GM18517 (cell line): Measurements from ENCODE around the gene KDM6B.
"Not testable (repeated sequence)": the region's sequence is repeated elsewhere in the genome, so short reads cannot be mapped to it uniquely, and the experiment has no call there.

Experiments used
- ATAC-seq: cut with Tn5 transposase; IDR thresholded peaks from one replicate; pipeline ENCODE4 v1.9.1; 2021; ENCODE audit warnings: mild to moderate bottlenecking, moderate library complexity; ENCODE audit not compliant: unreplicated experiment

KDM6B gene, protein sequence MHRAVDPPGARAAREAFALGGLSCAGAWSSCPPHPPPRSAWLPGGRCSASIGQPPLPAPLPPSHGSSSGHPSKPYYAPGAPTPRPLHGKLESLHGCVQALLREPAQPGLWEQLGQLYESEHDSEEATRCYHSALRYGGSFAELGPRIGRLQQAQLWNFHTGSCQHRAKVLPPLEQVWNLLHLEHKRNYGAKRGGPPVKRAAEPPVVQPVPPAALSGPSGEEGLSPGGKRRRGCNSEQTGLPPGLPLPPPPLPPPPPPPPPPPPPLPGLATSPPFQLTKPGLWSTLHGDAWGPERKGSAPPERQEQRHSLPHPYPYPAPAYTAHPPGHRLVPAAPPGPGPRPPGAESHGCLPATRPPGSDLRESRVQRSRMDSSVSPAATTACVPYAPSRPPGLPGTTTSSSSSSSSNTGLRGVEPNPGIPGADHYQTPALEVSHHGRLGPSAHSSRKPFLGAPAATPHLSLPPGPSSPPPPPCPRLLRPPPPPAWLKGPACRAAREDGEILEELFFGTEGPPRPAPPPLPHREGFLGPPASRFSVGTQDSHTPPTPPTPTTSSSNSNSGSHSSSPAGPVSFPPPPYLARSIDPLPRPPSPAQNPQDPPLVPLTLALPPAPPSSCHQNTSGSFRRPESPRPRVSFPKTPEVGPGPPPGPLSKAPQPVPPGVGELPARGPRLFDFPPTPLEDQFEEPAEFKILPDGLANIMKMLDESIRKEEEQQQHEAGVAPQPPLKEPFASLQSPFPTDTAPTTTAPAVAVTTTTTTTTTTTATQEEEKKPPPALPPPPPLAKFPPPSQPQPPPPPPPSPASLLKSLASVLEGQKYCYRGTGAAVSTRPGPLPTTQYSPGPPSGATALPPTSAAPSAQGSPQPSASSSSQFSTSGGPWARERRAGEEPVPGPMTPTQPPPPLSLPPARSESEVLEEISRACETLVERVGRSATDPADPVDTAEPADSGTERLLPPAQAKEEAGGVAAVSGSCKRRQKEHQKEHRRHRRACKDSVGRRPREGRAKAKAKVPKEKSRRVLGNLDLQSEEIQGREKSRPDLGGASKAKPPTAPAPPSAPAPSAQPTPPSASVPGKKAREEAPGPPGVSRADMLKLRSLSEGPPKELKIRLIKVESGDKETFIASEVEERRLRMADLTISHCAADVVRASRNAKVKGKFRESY (N-terminal part only)

DNA sequence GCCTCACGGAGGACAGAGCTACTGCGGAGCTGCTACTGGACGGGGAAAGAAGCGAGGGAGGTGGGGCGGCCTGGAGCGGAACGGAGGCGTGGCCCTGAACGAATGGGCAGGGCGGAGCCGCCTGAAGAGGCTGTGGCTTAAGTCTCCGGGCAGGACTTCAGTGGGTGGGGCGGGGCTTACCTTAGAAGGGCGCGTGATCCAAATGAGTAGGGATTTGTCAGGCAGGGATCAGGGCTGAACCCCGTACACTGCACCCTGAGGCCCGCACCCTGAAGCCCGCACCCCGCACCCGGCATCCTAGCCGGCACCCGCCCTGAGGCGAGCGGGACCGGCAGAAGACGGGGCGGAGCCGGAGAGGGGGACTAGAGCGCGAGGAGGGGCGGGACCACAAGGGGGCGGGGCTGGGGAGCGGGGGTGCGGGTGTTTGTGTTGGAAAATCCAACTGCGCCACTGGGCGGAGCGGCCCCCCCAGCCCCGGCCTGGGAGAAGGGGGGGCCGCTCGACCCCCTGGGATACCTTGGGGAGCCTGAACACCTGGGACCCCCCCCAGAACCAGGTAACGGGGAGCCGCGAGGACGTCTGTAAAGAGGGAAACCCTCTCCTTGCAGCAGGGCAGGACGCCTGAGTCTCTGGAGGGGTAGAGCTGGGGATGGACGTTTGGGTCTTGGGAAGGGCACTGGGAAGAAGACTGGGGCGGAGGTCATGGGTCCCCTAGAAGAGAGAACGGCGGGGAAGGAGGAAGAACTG lies at the start of gene KDM6B:
TSS of gene KDM6B (plus strand) at position 423 of the 747 bp plus-strand sequence. CDS start 11,338 bp downstream, outside the sequence.
- peak; percentile 36 for ATAC-seq

DNA sequence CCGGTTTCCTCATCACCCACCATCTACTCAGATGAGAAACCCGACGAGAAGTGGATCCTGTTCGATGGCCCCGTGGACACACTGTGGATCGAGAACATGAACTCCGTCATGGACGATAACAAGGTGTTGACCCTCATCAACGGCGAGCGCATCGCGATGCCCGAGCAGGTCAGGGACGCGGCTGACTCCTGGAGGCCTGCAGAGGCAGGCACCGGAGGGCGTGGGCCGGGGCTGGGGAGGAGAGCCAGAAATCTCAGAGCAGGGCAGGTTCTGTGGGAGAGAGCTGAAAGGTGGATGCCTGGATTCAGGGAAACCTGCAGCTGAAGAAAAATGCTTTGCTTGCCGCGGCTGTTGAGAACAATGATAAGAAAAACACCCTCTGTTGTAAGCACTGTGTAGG lies 47.2 kb upstream of the KDM6B start:
- ATAC-seq, result no peak

DNA sequence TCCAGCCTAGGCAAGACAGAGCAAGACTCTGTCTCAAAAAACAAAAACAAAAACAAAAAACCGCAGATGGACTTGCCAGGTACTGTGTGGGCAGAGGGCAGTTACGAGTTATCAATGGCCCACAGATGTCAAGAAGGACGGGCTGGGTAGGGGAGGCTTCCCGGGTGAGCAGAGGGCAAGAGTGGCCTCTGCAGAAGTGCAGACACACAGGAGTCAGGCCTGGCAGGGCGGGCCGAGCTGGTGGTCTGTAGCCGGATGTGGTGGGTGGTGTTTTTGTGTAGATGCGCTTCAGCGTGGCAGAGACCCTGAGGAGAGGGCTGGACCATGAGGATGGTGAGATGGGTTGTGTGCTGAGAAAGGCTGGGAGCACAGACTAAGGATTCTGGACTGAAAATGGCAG lies 44.9 kb upstream of the KDM6B start:
- ATAC-seq, result no peak

DNA sequence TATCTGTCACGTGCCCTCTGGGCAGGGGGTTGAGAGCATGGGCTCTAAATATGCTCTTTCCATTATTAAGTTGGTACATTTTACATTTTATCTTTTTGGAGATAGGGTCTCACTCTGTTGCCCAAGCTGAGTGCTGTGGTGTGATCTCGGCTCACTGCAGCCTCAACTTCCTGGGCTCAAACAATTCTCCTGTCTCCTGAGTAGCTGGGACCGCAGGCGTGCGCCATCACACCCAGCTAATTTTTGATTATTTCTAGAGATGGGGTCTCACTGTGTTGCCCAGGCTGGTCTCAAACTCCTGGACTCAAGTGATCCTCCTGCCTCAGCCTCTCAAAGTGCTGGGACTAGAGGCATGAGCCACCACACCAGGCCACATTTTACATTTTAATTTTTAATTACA lies 43.9 kb upstream of the KDM6B start:
- ATAC-seq, result no peak

DNA sequence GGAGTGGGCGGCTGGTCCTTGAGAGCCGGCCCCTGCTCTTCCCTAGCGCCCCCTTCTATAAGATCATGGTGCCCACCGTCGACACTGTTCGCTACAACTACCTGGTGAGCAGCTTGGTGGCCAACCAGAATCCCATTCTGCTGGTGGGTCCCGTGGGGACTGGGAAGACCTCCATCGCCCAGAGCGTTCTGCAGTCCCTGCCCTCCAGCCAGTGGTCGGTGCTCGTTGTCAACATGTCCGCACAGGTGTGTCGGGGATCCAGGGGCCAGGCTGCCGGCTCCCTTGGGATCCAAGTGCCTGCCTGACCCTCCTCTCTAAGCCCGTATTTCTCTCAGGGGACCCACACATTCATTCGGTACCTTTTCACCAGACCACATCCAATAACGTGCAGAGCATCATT lies 41.4 kb upstream of the KDM6B start:
- ATAC-seq, result no peak

DNA sequence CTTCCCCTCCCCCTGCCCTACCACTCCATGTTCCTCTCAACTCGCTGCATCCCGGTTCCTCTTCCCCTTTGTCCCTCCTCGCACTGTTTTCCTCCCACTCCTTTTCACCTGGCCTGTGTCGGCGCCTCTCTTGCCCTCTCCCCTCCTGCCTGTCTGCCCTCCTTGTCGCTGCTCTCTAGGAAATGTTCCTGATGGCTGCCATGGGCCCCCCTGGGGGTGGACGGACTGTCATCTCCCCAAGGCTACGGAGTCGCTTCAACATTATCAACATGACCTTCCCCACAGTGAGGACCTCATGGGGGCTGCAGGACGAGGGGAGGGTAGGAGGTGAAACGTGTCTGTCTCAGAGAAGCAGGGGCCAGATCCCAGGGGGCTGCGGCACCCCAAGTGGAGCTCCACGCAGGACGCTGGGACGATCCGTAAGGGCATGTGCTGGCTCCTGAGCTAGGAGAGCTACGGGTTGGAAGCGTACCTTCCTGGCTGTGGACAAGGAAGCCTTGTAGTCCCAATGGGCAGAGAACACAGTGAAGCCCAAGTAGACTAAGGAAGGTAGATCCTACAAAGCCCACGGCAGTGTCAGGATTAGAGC lies 39.8 kb upstream of the KDM6B start:
- ATAC-seq, result no peak

DNA sequence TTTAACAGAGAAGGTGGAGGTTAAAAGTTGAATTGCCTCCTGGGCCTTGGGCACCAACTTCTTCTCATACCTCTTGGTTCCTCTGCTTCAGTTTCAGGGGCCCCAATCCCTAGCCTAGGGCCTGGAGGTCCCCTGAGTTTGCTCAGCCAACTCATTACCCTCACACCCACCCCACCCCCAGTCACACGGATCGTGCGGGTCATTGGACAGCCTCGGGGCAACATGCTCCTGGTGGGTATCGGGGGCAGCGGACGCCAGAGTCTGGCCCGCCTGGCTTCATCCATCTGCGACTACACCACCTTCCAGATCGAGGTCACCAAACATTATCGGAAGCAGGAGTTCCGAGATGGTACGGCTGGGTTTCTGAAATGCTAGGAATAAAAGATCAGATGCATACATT lies 36.0 kb upstream of the KDM6B start:
- ATAC-seq, result no peak

GRCh38 chr17:7798839-7799238 lies 35.2 kb upstream of the KDM6B start:
- no peak for ATAC-seq

- ATAC-seq, result no peak
These were observed 30.0 kb upstream of the KDM6B start for GRCh38 chr17:7803981-7804380.

DNA sequence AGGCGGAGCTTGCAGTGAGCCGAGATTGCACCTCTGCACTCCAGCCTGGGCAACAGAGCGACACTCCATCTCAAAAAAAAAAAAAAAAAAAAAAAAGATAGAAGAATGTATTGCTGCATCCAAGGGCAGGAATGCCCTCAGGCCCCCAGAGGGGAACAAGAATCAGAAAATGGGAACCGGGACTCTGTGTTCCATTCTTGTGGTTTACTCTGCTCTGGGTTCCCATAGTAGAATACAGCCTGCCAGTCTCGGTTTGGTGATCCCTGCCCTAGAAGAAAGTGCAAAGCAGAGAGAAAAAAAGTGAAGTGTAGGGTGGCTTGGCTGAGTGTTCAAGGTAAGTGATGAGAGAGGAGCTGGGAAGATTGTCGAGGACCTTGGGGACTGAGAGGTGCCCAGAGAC lies 27.4 kb upstream of the KDM6B start:
- no peak for ATAC-seq

GRCh38 chr17:7807206-7807605 lies 26.8 kb upstream of the KDM6B start:
- ATAC-seq, result no peak

- no peak for ATAC-seq
These were observed 24.8 kb upstream of the KDM6B start for GRCh38 chr17:7809086-7809790.

GRCh38 chr17:7809791-7810343 lies 24.1 kb upstream of the KDM6B start:
- not testable (repeated sequence) for ATAC-seq

- ATAC-seq, result no peak
These were observed 22.8 kb upstream of the KDM6B start for GRCh38 chr17:7811251-7811650.

DNA sequence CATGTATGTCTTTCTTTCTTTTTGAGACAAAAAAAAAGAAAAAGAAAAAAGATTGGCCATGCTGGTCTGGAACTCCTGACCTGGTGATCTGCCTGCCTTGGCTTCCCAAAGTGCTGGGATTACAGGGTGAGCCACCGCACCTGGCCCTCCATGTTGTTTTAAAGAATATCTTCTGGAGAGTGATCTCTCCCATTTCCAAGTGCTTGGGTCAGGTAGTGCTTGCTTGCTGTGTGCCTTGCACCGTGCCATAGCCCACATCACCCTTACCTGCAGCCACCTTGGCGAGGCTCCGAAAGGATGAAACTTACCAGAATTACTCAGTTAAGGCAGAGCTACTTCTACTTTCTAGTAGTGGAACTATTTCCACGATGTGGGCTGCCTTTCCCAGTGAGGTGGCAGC lies 19.0 kb upstream of the KDM6B start:
- ATAC-seq, result no peak

- ATAC-seq, result no peak
These were observed 16.9 kb upstream of the KDM6B start for GRCh38 chr17:7816926-7817642.

GRCh38 chr17:7817643-7817964 lies 16.4 kb upstream of the KDM6B start:
- ATAC-seq, result no peak

DNA sequence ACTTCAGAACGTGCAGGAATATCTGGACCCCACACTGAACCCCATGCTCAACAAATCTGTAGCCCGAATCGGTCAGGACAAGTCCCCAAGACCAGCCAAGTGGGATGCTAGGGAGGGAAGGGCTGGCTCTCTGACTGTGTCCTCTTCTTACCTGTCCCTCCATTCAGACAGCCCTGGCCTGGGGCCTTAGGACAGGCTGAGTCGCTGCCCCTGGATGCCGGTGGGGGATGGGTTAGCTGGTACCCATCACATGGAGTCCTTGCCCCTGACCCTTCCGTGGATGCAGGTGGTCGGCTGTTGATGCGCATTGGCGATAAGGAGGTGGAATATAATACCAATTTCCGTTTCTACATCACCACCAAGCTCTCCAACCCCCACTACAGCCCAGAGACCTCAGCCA lies 16.0 kb upstream of the KDM6B start:
- no peak for ATAC-seq
